H1 (cell line): ENCODE measurements around the gene CELA2A. TPM values are rescaled to one million over a fixed set of nuclear protein-coding genes. Genes with fewer than 3 reads are reported as not detected.

Source experiments
- ATF3 ChIP-seq: IDR thresholded peaks from 2 replicates; pipeline ENCODE4 v1.6.1; 2011; ENCODE audit warnings: low read depth, mild to moderate bottlenecking, low read length; ENCODE audit not compliant: insufficient read depth
- BRCA1 ChIP-seq: IDR thresholded peaks from 2 replicates; pipeline ENCODE4 v1.6.1; 2012; ENCODE audit warnings: low read depth, low read length, improper control_type of control experiment
- CHD7 ChIP-seq: fragments of 300-600 bp; sonication (generic); IDR thresholded peaks from 2 replicates; pipeline ENCODE4 v1.7.1; 2012; ENCODE audit warnings: low read length, moderate library complexity, mild to moderate bottlenecking, inconsistent platforms; ENCODE audit not compliant: insufficient replicate concordance
- GABPA ChIP-seq: IDR thresholded peaks from 2 replicates; pipeline ENCODE4 v1.6.1; 2011; ENCODE audit warnings: mild to moderate bottlenecking, low read length, moderate library complexity, borderline replicate concordance; ENCODE audit not compliant: insufficient read depth
- JUN ChIP-seq: IDR thresholded peaks from 2 replicates; pipeline ENCODE4 v1.6.1; 2011; ENCODE audit warnings: low read depth, mild to moderate bottlenecking, improper control_type of control experiment, low read length
- KDM1A ChIP-seq: fragments of 200-600, 300-600 bp; sonication (generic); IDR thresholded peaks from 2 replicates; pipeline ENCODE4 v1.7.1; 2016; ENCODE audit warnings: mild to moderate bottlenecking, low read length, borderline replicate concordance
- RAD21 ChIP-seq, 2 experiments: IDR thresholded peaks in 1 of 2; conservative IDR thresholded peaks in 1 of 2; 2 replicates each; pipeline ENCODE4 v1.6.1; 2011; ENCODE audit warnings: low read depth in 2 of 2, low read length in 2 of 2, improper control_type of control experiment in 1 of 2, inconsistent platforms in 1 of 2, mild to moderate bottlenecking in 1 of 2, moderate library complexity in 1 of 2
- SIX5 ChIP-seq: IDR thresholded peaks from 2 replicates; pipeline ENCODE4 v1.6.1; 2011; ENCODE audit warnings: mild to moderate bottlenecking, low read depth, low read length
- TAF7 ChIP-seq: optimal IDR thresholded peaks from 2 replicates; pipeline ENCODE3; 2011; ENCODE audit warnings: low read depth, mild to moderate bottlenecking, inconsistent platforms, low read length, moderate library complexity, borderline replicate concordance
- polyA plus RNA-seq, 7 experiments: library from polyadenylated mRNA; depleted of rRNA in 3 of 7; stranded (reverse) in 5 of 7; unstranded in 2 of 7; fragments of >200 nt in 5 of 7; fragments of 200-250 nt in 2 of 7; gene quantifications; 1 replicate in 5 of 7; 2 replicates in 1 of 7; 4 replicates in 1 of 7; pipeline versions ENCODE4 v1.2.1 to v1.2.3, GENCODE V29; 2011 to 2013; ENCODE audit warnings: missing spikeins in 2 of 7, mixed read lengths in 2 of 7
- total RNA-seq: library from RNA; stranded (reverse); fragmentation: NEBNext Ultra II Directional; extraction: Animal tissue kit (Norgen Biotek cat#: 25700); gene quantifications from 2 replicates; pipeline ENCODE4 v1.2.1, GENCODE V29; 2021

The CELA2A gene
- total and polyA plus RNA-seq, 2 of the 8 experiments (the other 6 are each of a cell fraction or from before 2014, with no cell fraction given) = not detected

GRCh38 chr1:15501208-15502032, 44.9 kb downstream of the CELA2A start (continued):
- TF ChIP-seq CHD7 (no peak), ATF3 (no peak), BRCA1 (no peak), RAD21 (IDR thresholded peaks at IDR 0.05 in 1 of 2, conservative IDR thresholded peaks at IDR 0.05 in 1 of 2; ENCODE audit: low read depth in 2 of 2, low read length in 2 of 2) (peak; percentile 64 to 79), KDM1A (no peak), SIX5 (no peak), JUN (no peak), TAF7 (peak; percentile 40), GABPA (peak; percentile 45; the same call in 1 of the 2 replicates)
